ENCODE results near the gene CRAT.
"Not testable (repeated sequence)": the region's sequence is repeated elsewhere in the genome, so short reads cannot be mapped to it uniquely, and the experiment has no call there.

CRAT gene

GRCh38 chr9:129122133-129122532 is 11.5 kb upstream of the CRAT start:
- no peak for DNase-seq (ENCODE audit: low read depth)
- no peak for TF ChIP-seq CTCF (IDR thresholded peaks at IDR 0.05; ENCODE audit: insufficient read depth, low read depth, low read length, missing control alignments)
- no peak overlapping the region for H3K4me3 ChIP-seq (ENCODE audit: low read depth, low read length)

DNA sequence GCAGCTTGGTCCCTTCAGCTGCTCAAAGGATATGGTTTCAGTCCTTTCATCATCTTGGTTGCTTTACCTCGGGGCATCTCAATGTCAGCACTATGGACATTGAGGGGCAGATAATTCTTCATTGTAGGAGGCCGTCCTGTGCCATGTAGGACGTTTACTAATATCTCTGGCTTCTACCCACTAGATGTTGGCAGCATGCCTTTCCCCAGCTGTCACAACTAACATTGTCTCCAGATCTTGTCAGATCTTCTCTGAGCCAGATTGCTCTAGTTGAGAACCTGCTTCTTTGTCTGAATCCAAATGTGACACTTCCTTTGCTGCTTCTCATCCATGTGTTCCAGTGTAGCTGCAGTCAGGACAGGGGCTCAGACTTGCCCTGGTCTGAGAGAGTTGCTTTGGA is 10.9 kb upstream of the CRAT start:
- H3K4me3 ChIP-seq (ENCODE audit: low read depth, low read length), result no peak overlapping the region
- DNase-seq (ENCODE audit: low read depth), result no peak
- no peak for TF ChIP-seq CTCF (IDR thresholded peaks at IDR 0.05; ENCODE audit: insufficient read depth, low read depth, low read length, missing control alignments)

- no peak overlapping the region for H3K4me3 ChIP-seq (ENCODE audit: low read depth, low read length)
- TF ChIP-seq CTCF (IDR thresholded peaks at IDR 0.05; ENCODE audit: insufficient read depth, low read depth, low read length, missing control alignments), result no peak
- no peak for DNase-seq (ENCODE audit: low read depth)
Measured at GRCh38 chr9:129118799-129119198, 8.2 kb upstream of the CRAT start.

DNA sequence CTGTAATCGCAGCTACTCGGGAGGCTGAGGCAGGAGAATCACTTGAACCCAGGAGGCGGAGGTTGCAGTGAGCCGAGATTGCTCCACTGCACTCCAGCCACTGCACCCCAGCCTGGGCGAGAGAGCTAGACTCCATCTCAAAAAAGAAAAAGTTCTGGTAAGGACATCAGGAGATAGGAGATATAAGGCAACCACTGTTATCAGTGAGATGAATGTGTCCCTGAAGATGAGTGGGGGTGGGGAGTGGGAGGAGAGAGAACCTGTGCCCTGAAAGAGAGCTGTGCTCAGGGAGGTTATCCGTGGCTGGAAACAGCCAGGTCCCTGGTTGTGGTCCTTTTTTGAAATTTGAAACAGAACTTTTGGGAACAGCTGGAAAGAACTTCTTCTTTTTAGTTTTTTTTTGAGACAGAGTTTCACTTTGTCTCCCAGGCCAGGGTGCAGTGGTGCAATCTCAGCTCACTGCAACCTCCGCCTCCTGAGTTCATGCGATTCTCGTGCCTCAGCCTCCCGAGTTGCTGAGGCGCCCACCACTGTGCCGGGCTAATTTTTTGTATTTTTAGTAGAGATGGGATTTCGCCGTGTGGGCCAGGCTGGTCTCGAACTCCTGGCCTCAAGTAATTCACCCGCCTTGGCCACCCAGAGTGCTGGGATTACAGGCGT is 3.2 kb upstream of the CRAT start:
- no peak overlapping the region for H3K4me3 ChIP-seq (ENCODE audit: low read depth, low read length)
- TF ChIP-seq CTCF (IDR thresholded peaks at IDR 0.05; ENCODE audit: insufficient read depth, low read depth, low read length, missing control alignments), result no peak
- DNase-seq (ENCODE audit: low read depth), result no peak

DNA sequence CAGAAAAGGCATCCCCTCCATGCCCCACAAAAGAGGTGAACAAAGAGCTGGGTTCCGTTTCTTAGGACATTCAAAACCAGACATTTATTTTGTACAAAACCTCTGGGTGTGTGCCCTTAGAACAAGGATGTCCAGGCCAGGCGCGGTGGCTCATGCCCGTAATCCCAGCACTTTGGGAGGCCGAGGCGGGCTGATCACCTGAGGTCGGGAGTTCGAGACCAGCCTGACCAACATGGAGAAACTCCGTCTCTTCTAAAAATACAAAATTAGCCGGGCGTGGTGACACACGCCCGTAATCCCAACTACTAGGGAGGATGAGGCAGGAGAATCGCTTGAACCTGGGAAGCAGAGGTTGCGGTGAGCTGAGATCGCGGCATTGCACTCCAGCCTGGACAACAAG is 1.9 kb upstream of the CRAT start:
- DNase-seq (ENCODE audit: low read depth), result not testable (repeated sequence)
- H3K4me3 ChIP-seq (ENCODE audit: low read depth, low read length), result peak overlapping the region; percentile 88

DNA sequence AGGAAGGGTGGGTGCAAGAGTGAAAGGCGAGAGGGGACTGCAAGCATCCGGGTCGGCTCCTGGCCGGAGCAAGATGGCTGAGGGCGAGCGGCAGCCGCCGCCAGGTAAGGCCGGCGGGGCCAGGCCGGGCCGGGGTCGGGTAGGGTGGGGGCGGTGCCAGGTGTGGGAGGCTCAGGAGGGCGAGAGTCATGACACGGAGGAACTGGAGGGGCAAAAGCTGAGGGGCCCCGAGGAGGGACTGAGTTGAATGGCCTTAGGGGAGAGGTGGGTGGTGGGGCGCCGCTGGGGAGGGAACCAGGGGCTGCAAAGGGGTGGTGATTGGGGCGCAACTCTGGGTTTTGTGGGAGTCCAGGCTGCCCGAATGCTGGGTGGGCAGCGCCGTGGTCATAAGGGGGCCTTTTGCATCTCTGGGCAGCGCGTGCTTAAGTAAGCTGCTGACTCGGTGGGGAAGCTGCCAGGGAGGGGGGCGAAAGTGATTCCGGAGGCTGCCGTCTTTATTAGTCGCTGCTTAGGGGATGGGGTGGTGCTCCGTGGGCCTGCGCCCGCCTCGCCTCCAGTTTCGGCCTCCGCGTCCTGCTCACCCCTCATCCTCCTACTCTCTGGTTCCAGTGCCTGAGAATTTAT is 1.0 kb upstream of the CRAT start:
- peak; percentile 69 for DNase-seq (ENCODE audit: low read depth)
- H3K4me3 ChIP-seq (ENCODE audit: low read depth, low read length), result peak overlapping the region; percentile 88
- no peak for TF ChIP-seq CTCF (IDR thresholded peaks at IDR 0.05; ENCODE audit: insufficient read depth, low read depth, low read length, missing control alignments)

DNA sequence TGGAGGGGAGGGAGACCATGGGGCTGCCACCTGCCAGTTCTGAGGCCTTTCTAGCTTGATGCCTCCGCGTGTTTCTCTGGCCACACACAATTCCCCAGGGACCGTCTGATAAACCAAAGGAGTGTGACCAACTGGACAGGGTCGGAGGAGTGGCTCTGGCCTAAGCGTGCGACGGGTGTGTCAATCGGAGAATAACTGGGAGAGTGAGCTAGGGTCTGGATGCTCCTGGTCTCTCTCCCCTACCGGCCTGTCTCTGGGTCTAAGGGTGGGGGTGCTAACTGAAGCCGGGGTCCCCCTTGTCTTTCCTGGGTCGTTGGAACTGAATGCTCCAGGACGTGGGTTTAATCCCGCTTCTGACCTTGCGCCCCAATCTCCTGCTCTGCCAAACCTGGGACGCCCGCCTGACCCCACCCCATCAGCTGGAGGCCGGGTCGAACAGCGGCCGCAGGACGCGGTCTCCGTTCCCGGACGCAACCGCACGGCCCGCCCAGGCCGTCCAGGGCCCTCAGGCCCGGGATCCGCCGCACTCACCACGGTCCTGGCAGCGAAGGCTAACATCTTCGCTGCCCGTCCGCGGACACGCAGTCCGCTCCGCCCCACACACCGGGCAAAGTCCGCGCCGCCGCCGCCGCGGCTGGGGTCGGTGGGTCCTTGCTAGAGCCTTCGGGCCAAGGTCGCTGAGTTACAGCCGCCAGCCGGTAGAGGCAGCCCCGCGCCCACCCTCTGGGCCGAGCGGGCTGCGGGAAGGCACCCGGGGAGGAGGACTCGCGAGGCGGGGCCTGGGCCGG is 447 bp downstream of the CRAT start:
- peak overlapping the region; percentile 57 for H3K4me3 ChIP-seq (ENCODE audit: low read depth, low read length)
- TF ChIP-seq CTCF (IDR thresholded peaks at IDR 0.05; ENCODE audit: insufficient read depth, low read depth, low read length, missing control alignments), result no peak
- peak; percentile 18 for DNase-seq (ENCODE audit: low read depth)

Data from GM12865 (cell line).